ENCODE data around the gene GALK1.

- TF ChIP-seq, protein P1, sequence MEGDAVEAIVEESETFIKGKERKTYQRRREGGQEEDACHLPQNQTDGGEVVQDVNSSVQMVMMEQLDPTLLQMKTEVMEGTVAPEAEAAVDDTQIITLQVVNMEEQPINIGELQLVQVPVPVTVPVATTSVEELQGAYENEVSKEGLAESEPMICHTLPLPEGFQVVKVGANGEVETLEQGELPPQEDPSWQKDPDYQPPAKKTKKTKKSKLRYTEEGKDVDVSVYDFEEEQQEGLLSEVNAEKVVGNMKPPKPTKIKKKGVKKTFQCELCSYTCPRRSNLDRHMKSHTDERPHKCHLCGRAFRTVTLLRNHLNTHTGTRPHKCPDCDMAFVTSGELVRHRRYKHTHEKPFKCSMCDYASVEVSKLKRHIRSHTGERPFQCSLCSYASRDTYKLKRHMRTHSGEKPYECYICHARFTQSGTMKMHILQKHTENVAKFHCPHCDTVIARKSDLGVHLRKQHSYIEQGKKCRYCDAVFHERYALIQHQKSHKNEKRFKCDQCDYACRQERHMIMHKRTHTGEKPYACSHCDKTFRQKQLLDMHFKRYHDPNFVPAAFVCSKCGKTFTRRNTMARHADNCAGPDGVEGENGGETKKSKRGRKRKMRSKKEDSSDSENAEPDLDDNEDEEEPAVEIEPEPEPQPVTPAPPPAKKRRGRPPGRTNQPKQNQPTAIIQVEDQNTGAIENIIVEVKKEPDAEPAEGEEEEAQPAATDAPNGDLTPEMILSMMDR (IDR thresholded peaks at IDR 0.05) = no peak
- peak; percentile 2 for TF ChIP-seq POLR2A (IDR thresholded peaks at IDR 0.05)
Measured at GRCh38 chr17:75773121-75773807, 8.3 kb upstream of the GALK1 start.

Data from transverse colon (tissue), 3 donors.